Medulla oblongata (tissue), 1 donor: ENCODE data around the gene CRTAC1.

ENCODE experiments used
- DNase-seq: peaks from one replicate; pipeline ENCODE4 v3.0.0-alpha.2; 2015; ENCODE audit errors: extremely low spot score

CRTAC1 gene

GRCh38 chr10:98030093-98030821, at the start of gene CRTAC1:
CRTAC1 (minus strand) TSS chr10:98030621; CDS start chr10:98030472, 149 bp downstream.
- peak; percentile 83 for DNase-seq

- DNase-seq = no peak
These were observed 48.4 kb upstream of the CRTAC1 start for GRCh38 chr10:98078774-98079173.

- DNase-seq = no peak
These were observed 46.8 kb upstream of the CRTAC1 start for GRCh38 chr10:98077223-98077622.

- no peak for DNase-seq
These were observed 45.7 kb upstream of the CRTAC1 start for GRCh38 chr10:98076086-98076485.

GRCh38 chr10:98074315-98074911, 44.0 kb upstream of the CRTAC1 start:
- DNase-seq = no peak

GRCh38 chr10:98067165-98067564, 36.7 kb upstream of the CRTAC1 start:
- DNase-seq = no peak

- no peak for DNase-seq
These were observed 33.3 kb upstream of the CRTAC1 start for GRCh38 chr10:98063740-98064027.

GRCh38 chr10:98062424-98062823, 32.0 kb upstream of the CRTAC1 start:
- DNase-seq = peak; percentile 20

- DNase-seq = peak; percentile 27
These were observed 29.7 kb upstream of the CRTAC1 start for GRCh38 chr10:98060079-98060478.

- no peak for DNase-seq
These were observed 27.9 kb upstream of the CRTAC1 start for GRCh38 chr10:98058295-98058694.

GRCh38 chr10:98055841-98056516, 25.6 kb upstream of the CRTAC1 start:
- no peak for DNase-seq

GRCh38 chr10:98047009-98047741, 16.8 kb upstream of the CRTAC1 start:
- peak; percentile 86 for DNase-seq

GRCh38 chr10:98045785-98046389, 15.5 kb upstream of the CRTAC1 start:
- peak; percentile 80 for DNase-seq

- peak; percentile 91 for DNase-seq
These were observed 11.1 kb upstream of the CRTAC1 start for GRCh38 chr10:98041352-98042043.

- DNase-seq = no peak
These were observed 9.4 kb upstream of the CRTAC1 start for GRCh38 chr10:98039690-98040381.

- no peak for DNase-seq
These were observed 7.9 kb upstream of the CRTAC1 start for GRCh38 chr10:98038288-98038687.

- DNase-seq = no peak
These were observed 5.2 kb upstream of the CRTAC1 start for GRCh38 chr10:98035599-98035998.

GRCh38 chr10:98033515-98033914, 3.1 kb upstream of the CRTAC1 start:
- no peak for DNase-seq

- no peak for DNase-seq
These were observed 1.0 kb upstream of the CRTAC1 start for GRCh38 chr10:98031440-98031839.

GRCh38 chr10:98030991-98031431, 590 bp upstream of the CRTAC1 start:
- DNase-seq = no peak
